Neural progenitor cell (in vitro differentiated cells): Measurements from ENCODE around the gene IL36B. TPM values are rescaled to one million over a fixed set of nuclear protein-coding genes. Genes with fewer than 3 reads are reported as not detected.

ENCODE experiments used
- DNase-seq: peaks from one replicate; pipeline ENCODE4 v3.0.0-alpha.2; 2016; ENCODE audit warnings: low spot score
- H2AFZ ChIP-seq: fragments of 200-600 bp; sonication (generic); replicated peaks from 2 replicates; pipeline ENCODE4 v1.6.1; 2016; ENCODE audit warnings: antibody characterized with exemption
- H3F3A ChIP-seq: fragments of 200-600 bp; sonication (generic); 2 replicates; pipeline ENCODE4 v1.6.1; 2016; ENCODE audit warnings: antibody characterized with exemption, low read depth
- H3K27ac ChIP-seq: fragments of 200-600 bp; sonication (generic); 2 replicates; pipeline ENCODE4 v1.5.1; 2016; ENCODE audit warnings: mild to moderate bottlenecking
- H3K27me3 ChIP-seq: fragments of 200-600 bp; sonication (generic); 2 replicates; pipeline ENCODE4 v1.6.1; 2016; ENCODE audit warnings: mild to moderate bottlenecking, moderate library complexity
- H3K36me3 ChIP-seq: fragments of 200-600 bp; sonication (generic); 2 replicates; pipeline ENCODE4 v1.5.1; 2016
- H3K4me1 ChIP-seq: fragments of 200-600 bp; sonication (generic); 2 replicates; pipeline ENCODE4 v1.6.1; 2016; ENCODE audit warnings: mixed run types
- H3K4me2 ChIP-seq: fragments of 200-600 bp; sonication (generic); 2 replicates; pipeline ENCODE4 v1.6.1; 2016
- H3K4me3 ChIP-seq: fragments of 200-600 bp; sonication (generic); 2 replicates; pipeline ENCODE4 v1.5.1; 2016
- H3K79me2 ChIP-seq: fragments of 200-600 bp; sonication (generic); 2 replicates; pipeline ENCODE4 v1.6.1; 2016; ENCODE audit warnings: low read depth
- H3K9ac ChIP-seq: fragments of 200-600 bp; sonication (generic); 2 replicates; pipeline ENCODE4 v1.6.1; 2016
- H3K9me3 ChIP-seq: fragments of 200-600 bp; sonication (generic); 2 replicates; pipeline ENCODE4 v1.5.1; 2016; ENCODE audit warnings: low read depth
- H4K20me1 ChIP-seq: fragments of 200-600 bp; sonication (generic); 2 replicates; pipeline ENCODE4 v1.6.1; 2016; ENCODE audit warnings: low read depth
- H3K27ac Mint-ChIP-seq: 3 replicates; pipeline ENCODE4 v1.8.0; 2021; ENCODE audit warnings: mixed read lengths
- H3K27me3 Mint-ChIP-seq: 2 replicates; pipeline ENCODE4 v1.8.0; 2022; ENCODE audit warnings: low read depth, mild to moderate bottlenecking, inconsistent platforms, moderate library complexity, mixed read lengths; ENCODE audit not compliant: insufficient read depth
- H3K36me3 Mint-ChIP-seq: 3 replicates; pipeline ENCODE4 v1.8.0; 2021; ENCODE audit warnings: mixed read lengths
- H3K4me1 Mint-ChIP-seq: 3 replicates; pipeline ENCODE4 v1.8.0; 2021; ENCODE audit warnings: mixed read lengths
- H3K4me3 Mint-ChIP-seq: 3 replicates; pipeline ENCODE4 v1.8.0; 2021; ENCODE audit warnings: mild to moderate bottlenecking, moderate library complexity, mixed read lengths
- H3K9me3 Mint-ChIP-seq: 3 replicates; pipeline ENCODE4 v1.8.0; 2020; ENCODE audit warnings: mixed read lengths
- CTCF ChIP-seq: fragments of 200-600 bp; sonication (generic); IDR thresholded peaks from 2 replicates; pipeline ENCODE4 v1.5.1; 2017; ENCODE audit warnings: antibody characterized with exemption, mild to moderate bottlenecking
- EZH2 ChIP-seq: fragments of 200-600 bp; sonication (generic); IDR thresholded peaks from 2 replicates; pipeline ENCODE4 v1.6.1; 2017; ENCODE audit warnings: antibody characterized with exemption, mild to moderate bottlenecking, moderate library complexity
- EZH2phosphoT487 ChIP-seq: fragments of 200-600 bp; sonication (generic); IDR thresholded peaks from 2 replicates; pipeline ENCODE4 v1.6.1; 2017; ENCODE audit warnings: antibody characterized with exemption
- total RNA-seq: library from RNA; depleted of rRNA; stranded (reverse); fragments of >200 nt; gene quantifications from 2 replicates; pipeline ENCODE4 v1.2.3, GENCODE V29; 2015; ENCODE audit warnings: low replicate concordance

IL36B gene
- not detected in 2 replicates for total RNA-seq

- no peaks in the 10 kb centered on the region for H3K36me3 Mint-ChIP-seq
- DNase-seq, result no peak
- Histone ChIP-seq H3K79me2 (no peaks in the 10 kb centered on the region), H2AFZ (no peak within 1 kb of the TSS), H4K20me1 (no peaks in the 10 kb centered on the region), H3K4me3 (no peak within 1 kb of the TSS), H3K9me3 (peaks cover 5% of the 10 kb centered on the region), H3K4me1 (no peaks in the 10 kb centered on the region), H3K9ac (no peak within 1 kb of the TSS), H3K27me3 (no peaks in the 10 kb centered on the region), H3K36me3 (no peaks in the 10 kb centered on the region), H3K4me2 (no peak within 1 kb of the TSS), H3K27ac (no peak within 1 kb of the TSS), H3F3A (no peaks in the 10 kb centered on the region)
- peaks cover 26% of the 10 kb centered on the region for H3K9me3 Mint-ChIP-seq
- no peak for TF ChIP-seq EZH2
- no peak for TF ChIP-seq EZH2phosphoT487
- TF ChIP-seq CTCF, result no peak
- H3K4me1 Mint-ChIP-seq, result no peaks in the 10 kb centered on the region
- no peak within 1 kb of the TSS for H3K4me3 Mint-ChIP-seq
- H3K27ac Mint-ChIP-seq, result no peak within 1 kb of the TSS
- H3K27me3 Mint-ChIP-seq, result peaks cover 12% of the 10 kb centered on the region
Measured at GRCh38 chr2:113052396-113052917, at the start of gene IL36B. Gene IL36B (minus strand): TSS chr2:113052867.

GRCh38 chr2:113102133-113102532 lies 49.5 kb upstream of the IL36B start:
- peaks cover 2% of the 10 kb centered on the region for H3K27me3 Mint-ChIP-seq
- DNase-seq, result no peak
- H3K79me2 ChIP-seq, result no peaks in the 10 kb centered on the region
- no peaks in the 10 kb centered on the region for H3K9me3 ChIP-seq
- peaks cover 17% of the 10 kb centered on the region for H3K9me3 Mint-ChIP-seq
- no peaks in the 10 kb centered on the region for H4K20me1 ChIP-seq
- H3K9ac ChIP-seq, result no peak overlapping the region
- H3K36me3 Mint-ChIP-seq, result no peaks in the 10 kb centered on the region
- H3K4me1 Mint-ChIP-seq, result no peaks in the 10 kb centered on the region
- no peak overlapping the region for H3K27ac ChIP-seq
- H3K4me3 Mint-ChIP-seq, result no peak overlapping the region
- TF ChIP-seq EZH2 (no peak), CTCF (no peak), EZH2phosphoT487 (no peak)
- no peak overlapping the region for H3K27ac Mint-ChIP-seq
- no peak overlapping the region for H2AFZ ChIP-seq
- no peak overlapping the region for H3K4me2 ChIP-seq
- H3K36me3 ChIP-seq, result no peaks in the 10 kb centered on the region
- no peaks in the 10 kb centered on the region for H3K4me1 ChIP-seq
- H3K27me3 ChIP-seq, result no peaks in the 10 kb centered on the region
- no peak overlapping the region for H3K4me3 ChIP-seq
- H3F3A ChIP-seq, result no peaks in the 10 kb centered on the region

- no peaks in the 10 kb centered on the region for H3K4me1 Mint-ChIP-seq
- Histone ChIP-seq H3K27ac (no peak overlapping the region), H3K27me3 (no peaks in the 10 kb centered on the region), H3K9ac (no peak overlapping the region), H4K20me1 (no peaks in the 10 kb centered on the region), H3K9me3 (no peaks in the 10 kb centered on the region), H2AFZ (no peak overlapping the region), H3K79me2 (no peaks in the 10 kb centered on the region), H3K4me1 (no peaks in the 10 kb centered on the region), H3K4me3 (no peak overlapping the region), H3K36me3 (no peaks in the 10 kb centered on the region), H3K4me2 (no peak overlapping the region), H3F3A (no peaks in the 10 kb centered on the region)
- no peak for TF ChIP-seq CTCF
- no peak for TF ChIP-seq EZH2
- no peak for TF ChIP-seq EZH2phosphoT487
- H3K4me3 Mint-ChIP-seq, result no peak overlapping the region
- H3K27me3 Mint-ChIP-seq, result no peaks in the 10 kb centered on the region
- no peak overlapping the region for H3K27ac Mint-ChIP-seq
- H3K36me3 Mint-ChIP-seq, result no peaks in the 10 kb centered on the region
- peaks cover 19% of the 10 kb centered on the region for H3K9me3 Mint-ChIP-seq
- no peak for DNase-seq
Measured at GRCh38 chr2:113098532-113098931, 45.9 kb upstream of the IL36B start.
